Bronchial epithelial cell (primary cell): Measurements from ENCODE around the gene LSAMP. TPM values are rescaled to one million over a fixed set of nuclear protein-coding genes. Genes with fewer than 3 reads are reported as not detected.

Experiments
- DNase-seq: peaks from one replicate; pipeline ENCODE4 v3.0.0-alpha.2; 2010; ENCODE audit warnings: low read depth
- FAIRE-seq: peaks from 2 replicates; lab custom pipeline; 2011; peaks lifted over from hg19 to GRCh38; lab: Jason Lieb, UNC
- H3K27me3 ChIP-seq: 2 replicates; pipeline ENCODE4 v1.5.1; 2011; ENCODE audit warnings: low read length; ENCODE audit not compliant: control insufficient read depth, insufficient read depth
- H3K36me3 ChIP-seq: 2 replicates; pipeline ENCODE4 v1.5.1; 2011; ENCODE audit warnings: low read length; ENCODE audit not compliant: control insufficient read depth, insufficient read depth
- H3K4me3 ChIP-seq: 2 replicates; pipeline ENCODE4 v1.5.1; 2011; ENCODE audit warnings: mild to moderate bottlenecking, low read depth, low read length, control low read depth
- total RNA-seq: library from RNA; depleted of rRNA; stranded (reverse); fragments of >200 nt; gene quantifications from 2 replicates; pipeline ENCODE4 v1.2.1, GENCODE V29; 2014
- TF ChIP-seq, protein P1 (sequence below): IDR thresholded peaks from 2 replicates; pipeline ENCODE4 v1.5.1; 2011; ENCODE audit warnings: mild to moderate bottlenecking, moderate library complexity, low read length, control low read depth, inconsistent platforms; ENCODE audit not compliant: insufficient read depth, severe bottlenecking

The LSAMP gene
- total RNA-seq, 1 donor from 2014 or later: 0.26 TPM

DNA sequence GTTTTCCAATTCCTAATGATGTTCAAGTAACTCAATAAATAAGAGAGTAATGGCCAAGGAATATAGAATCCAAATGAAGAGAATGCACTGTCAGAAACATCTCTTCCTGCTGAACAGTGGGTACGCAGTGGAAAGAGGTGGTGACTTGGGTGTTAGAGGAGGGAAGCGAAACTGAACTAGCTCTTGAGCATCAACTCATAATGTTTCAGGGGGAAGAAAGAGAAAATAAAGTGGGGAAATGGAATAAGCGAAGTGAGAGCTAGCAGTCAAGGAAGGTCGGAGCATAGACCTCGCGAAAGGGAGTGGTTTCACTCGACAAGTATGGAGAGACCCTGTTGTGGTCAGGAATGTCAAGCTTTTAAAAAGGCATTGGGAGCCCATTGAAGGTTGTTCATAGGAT is 512.5 kb downstream of the LSAMP start:
- TF ChIP-seq, protein P1, sequence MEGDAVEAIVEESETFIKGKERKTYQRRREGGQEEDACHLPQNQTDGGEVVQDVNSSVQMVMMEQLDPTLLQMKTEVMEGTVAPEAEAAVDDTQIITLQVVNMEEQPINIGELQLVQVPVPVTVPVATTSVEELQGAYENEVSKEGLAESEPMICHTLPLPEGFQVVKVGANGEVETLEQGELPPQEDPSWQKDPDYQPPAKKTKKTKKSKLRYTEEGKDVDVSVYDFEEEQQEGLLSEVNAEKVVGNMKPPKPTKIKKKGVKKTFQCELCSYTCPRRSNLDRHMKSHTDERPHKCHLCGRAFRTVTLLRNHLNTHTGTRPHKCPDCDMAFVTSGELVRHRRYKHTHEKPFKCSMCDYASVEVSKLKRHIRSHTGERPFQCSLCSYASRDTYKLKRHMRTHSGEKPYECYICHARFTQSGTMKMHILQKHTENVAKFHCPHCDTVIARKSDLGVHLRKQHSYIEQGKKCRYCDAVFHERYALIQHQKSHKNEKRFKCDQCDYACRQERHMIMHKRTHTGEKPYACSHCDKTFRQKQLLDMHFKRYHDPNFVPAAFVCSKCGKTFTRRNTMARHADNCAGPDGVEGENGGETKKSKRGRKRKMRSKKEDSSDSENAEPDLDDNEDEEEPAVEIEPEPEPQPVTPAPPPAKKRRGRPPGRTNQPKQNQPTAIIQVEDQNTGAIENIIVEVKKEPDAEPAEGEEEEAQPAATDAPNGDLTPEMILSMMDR: no peak
- FAIRE-seq (no peak), DNase-seq (no peak)
- H3K27me3 ChIP-seq: no peaks in the 10 kb centered on the region
- H3K4me3 ChIP-seq: no peak overlapping the region
- no peaks in the 10 kb centered on the region for H3K36me3 ChIP-seq

DNA sequence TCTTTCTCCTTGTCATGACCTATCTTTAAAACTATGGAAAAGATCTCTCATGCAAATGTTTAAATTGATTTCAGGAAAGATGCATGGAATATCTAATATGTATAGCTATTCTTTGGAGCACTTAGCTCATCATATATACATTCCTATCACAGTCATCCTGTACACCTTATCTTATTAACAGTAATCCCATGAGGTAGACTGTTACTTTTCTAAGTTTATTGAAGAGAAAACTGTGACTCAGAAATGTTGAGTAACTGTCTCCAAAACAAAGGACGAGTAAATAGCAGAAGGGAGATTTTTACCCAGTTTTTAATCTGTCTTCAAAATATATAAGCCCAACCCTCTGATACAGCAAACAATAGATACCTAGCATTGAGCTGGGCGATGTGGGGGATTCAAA is 513.7 kb downstream of the LSAMP start:
- FAIRE-seq (no peak), DNase-seq (peak; percentile 49)
- TF ChIP-seq, protein P1: no peak

DNA sequence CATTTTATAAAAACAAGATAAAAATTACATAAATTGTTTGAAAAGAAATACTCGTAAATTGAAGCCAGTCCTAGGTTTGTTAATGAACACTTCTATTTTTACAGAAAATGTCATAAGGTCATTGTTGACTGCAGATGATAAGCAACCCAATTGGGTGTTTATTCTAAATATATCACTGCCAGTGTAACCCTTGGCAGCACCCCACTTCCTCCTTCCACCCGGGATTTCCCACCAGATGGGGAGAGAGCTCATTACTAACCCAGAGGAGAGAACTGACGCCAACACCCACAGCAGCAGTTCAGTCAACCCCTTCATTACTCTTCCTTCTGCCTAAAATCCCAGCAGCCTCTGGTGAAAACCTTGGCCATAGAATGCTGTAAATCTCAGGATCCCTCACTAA is 514.4 kb downstream of the LSAMP start:
- Histone ChIP-seq H3K4me3 (no peak overlapping the region), H3K27me3 (no peaks in the 10 kb centered on the region), H3K36me3 (no peaks in the 10 kb centered on the region)
- DNase-seq (no peak), FAIRE-seq (no peak)
- TF ChIP-seq, protein P1: no peak

More for the DNA sequence above, 513.7 kb downstream of the LSAMP start:
- H3K4me3 ChIP-seq: no peak overlapping the region
- no peaks in the 10 kb centered on the region for H3K36me3 ChIP-seq
- no peaks in the 10 kb centered on the region for H3K27me3 ChIP-seq

DNA sequence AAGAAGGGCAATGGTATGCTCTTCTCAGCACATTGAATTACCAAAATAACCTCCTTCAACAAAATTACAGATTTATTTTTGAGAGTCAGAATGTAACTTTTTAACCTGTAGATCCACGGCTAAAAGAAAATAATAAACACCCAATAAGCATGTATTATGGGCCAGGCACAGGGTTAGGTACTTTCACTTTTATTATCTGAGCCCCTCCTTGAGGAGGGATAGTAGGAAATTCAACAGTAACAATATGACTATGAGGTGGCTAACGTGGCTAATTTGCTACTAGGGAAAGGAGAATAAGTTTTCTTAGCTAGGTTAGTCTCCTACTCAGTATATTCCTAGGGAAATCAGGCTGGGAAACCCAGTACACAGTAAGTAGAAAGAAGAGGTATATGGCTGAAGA is 515.1 kb downstream of the LSAMP start:
- no peaks in the 10 kb centered on the region for H3K36me3 ChIP-seq
- no peak for DNase-seq
- no peak for FAIRE-seq

DNA sequence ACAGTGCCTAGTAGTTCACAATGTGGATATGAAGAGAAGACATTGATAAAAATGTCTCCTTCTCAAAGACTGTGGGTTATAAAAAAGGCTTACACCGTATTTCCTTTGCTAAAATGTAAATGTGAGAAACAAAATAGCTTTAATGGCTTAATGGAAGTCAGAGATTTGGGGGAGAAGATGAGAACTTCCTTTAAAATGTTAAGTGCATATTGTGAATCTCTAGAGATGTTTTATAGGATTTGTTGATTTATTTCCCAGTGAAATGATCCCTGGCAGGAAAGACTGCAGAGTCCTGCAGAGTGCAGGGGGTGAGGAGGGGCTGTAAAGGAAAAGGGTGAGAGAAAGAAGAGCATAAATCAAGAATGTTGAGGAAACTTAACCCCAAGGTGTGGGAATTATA is 516.9 kb downstream of the LSAMP start:
- no peak overlapping the region for H3K4me3 ChIP-seq
- no peak for DNase-seq
- no peaks in the 10 kb centered on the region for H3K27me3 ChIP-seq
- no peak for FAIRE-seq
- TF ChIP-seq, protein P1: no peak
- no peaks in the 10 kb centered on the region for H3K36me3 ChIP-seq

More for the DNA sequence above, 515.1 kb downstream of the LSAMP start:
- Histone ChIP-seq H3K4me3 (no peak overlapping the region), H3K27me3 (no peaks in the 10 kb centered on the region)
- TF ChIP-seq, protein P1: no peak

DNA sequence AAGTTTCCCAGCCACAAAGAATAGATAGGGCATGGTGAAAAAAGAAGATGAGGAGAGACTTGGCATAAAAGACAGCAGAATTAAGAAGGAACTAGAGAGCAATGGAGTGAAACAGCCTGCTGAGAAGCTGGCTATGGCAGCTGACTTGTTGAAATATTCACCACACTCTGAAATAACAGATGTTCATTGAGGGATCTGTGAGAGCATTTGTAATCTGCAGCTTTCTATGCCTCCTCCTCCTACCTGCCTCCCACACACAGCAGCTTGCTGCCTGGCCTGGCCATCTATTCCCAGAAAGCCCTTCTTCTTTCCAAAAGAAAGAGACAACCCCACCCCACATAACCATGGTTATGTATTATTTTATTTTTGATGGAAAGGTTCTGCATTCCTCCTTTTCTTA is 518.1 kb downstream of the LSAMP start:
- FAIRE-seq (no peak), DNase-seq (no peak)
- Histone ChIP-seq H3K27me3 (no peaks in the 10 kb centered on the region), H3K4me3 (no peak overlapping the region), H3K36me3 (no peaks in the 10 kb centered on the region)
- TF ChIP-seq, protein P1: no peak
